ACHN (cell line): ENCODE data around the gene ANP32A.
"Not testable (repeated sequence)": the region's sequence is repeated elsewhere in the genome, so short reads cannot be mapped to it uniquely, and the experiment has no call there.

Experiments used
- DNase-seq: peaks from one replicate; pipeline ENCODE4 v3.0.0-alpha.2; 2015
- in situ Hi-C: cut with HindIII; loops from 2 replicates; pipeline ENCODE4 v1.10.0; 2017; ENCODE audit warnings: low sequenced_read_pairs, low pct_ligation_motif_present, low pct_unique_long_range_greater_than_20kb

Gene ANP32A

GRCh38 chr15:68820295-68821189 is at the start of gene ANP32A:
TSS of gene ANP32A (minus strand) at chr15:68820895. CDS start at chr15:68820751, 144 bp downstream.
- peak; percentile 88 for DNase-seq
- in situ Hi-C loops: no loop called here

GRCh38 chr15:68868296-68868695 is 47.6 kb upstream of the ANP32A start:
- in situ Hi-C loops: no loop called here

GRCh38 chr15:68862415-68862814 is 41.7 kb upstream of the ANP32A start:
- no peak for DNase-seq
- in situ Hi-C loops: no loop called here

More at GRCh38 chr15:68868296-68868695, 47.6 kb upstream of the ANP32A start:
- DNase-seq: no peak

GRCh38 chr15:68858666-68859065 is 38.0 kb upstream of the ANP32A start:
- DNase-seq, in situ Hi-C loops: not testable (repeated sequence)

GRCh38 chr15:68857443-68857842 is 36.7 kb upstream of the ANP32A start:
- in situ Hi-C loops: not testable (repeated sequence)

GRCh38 chr15:68852461-68852860 is 31.8 kb upstream of the ANP32A start:
- in situ Hi-C loops: no loop called here
- DNase-seq: no peak

More at GRCh38 chr15:68857443-68857842, 36.7 kb upstream of the ANP32A start:
- not testable (repeated sequence) for DNase-seq

- in situ Hi-C loops: no loop called here
- no peak for DNase-seq
Measured at GRCh38 chr15:68851971-68852370, 31.3 kb upstream of the ANP32A start.

GRCh38 chr15:68849497-68849896 is 28.8 kb upstream of the ANP32A start:
- DNase-seq: no peak
- in situ Hi-C loops: no loop called here

GRCh38 chr15:68846851-68847439 is 26.2 kb upstream of the ANP32A start:
- in situ Hi-C loops: no loop called here

GRCh38 chr15:68844856-68845550 is 24.3 kb upstream of the ANP32A start:
- in situ Hi-C loops: no loop called here
- DNase-seq: no peak

More at GRCh38 chr15:68846851-68847439, 26.2 kb upstream of the ANP32A start:
- DNase-seq: no peak

- in situ Hi-C loops: no loop called here
- no peak for DNase-seq
Measured at GRCh38 chr15:68843425-68844311, 23.0 kb upstream of the ANP32A start.

- DNase-seq: no peak
- in situ Hi-C loops: no loop called here
Measured at GRCh38 chr15:68842958-68843357, 22.3 kb upstream of the ANP32A start.

- in situ Hi-C loops: no loop called here
- DNase-seq: no peak
Measured at GRCh38 chr15:68834346-68834745, 13.7 kb upstream of the ANP32A start.

- DNase-seq: no peak
- in situ Hi-C loops: no loop called here
Measured at GRCh38 chr15:68833700-68834331, 13.1 kb upstream of the ANP32A start.

GRCh38 chr15:68830141-68830785 is 9.6 kb upstream of the ANP32A start:
- in situ Hi-C loops: no loop called here
- no peak for DNase-seq

- peak; percentile 23 for DNase-seq
- in situ Hi-C loops: no loop called here
Measured at GRCh38 chr15:68829068-68829467, 8.4 kb upstream of the ANP32A start.

GRCh38 chr15:68823561-68823960 is 2.9 kb upstream of the ANP32A start:
- DNase-seq: no peak
- in situ Hi-C loops: no loop called here
